OCI-LY7 (cell line): ENCODE data around the gene VPS13C. TPM values are rescaled to one million over a fixed set of nuclear protein-coding genes. Genes with fewer than 3 reads are reported as not detected.

Experiments
- BruUV-seq: library from RNA; stranded (reverse); fragments of 400-500 nt; replicated peaks from 2 replicates; lab custom pipeline; 2021; lab: Mats Ljungman, UMichigan
- CTCF ChIA-PET: fragments of 300-600 bp; sonication (Branson Sonifier 250); formaldehyde crosslinking; loops from one replicate; lab custom pipeline; 2022; ENCODE audit warnings: antibody characterized with exemption; ENCODE audit not compliant: unreplicated experiment; lab: Charles Lee
- POLR2A ChIA-PET: fragments of 300-600 bp; sonication (Branson Sonifier 250); formaldehyde crosslinking; loops from one replicate; lab custom pipeline; 2022; ENCODE audit warnings: antibody characterized with exemption; lab: Charles Lee
- DNase-seq: peaks from one replicate; pipeline ENCODE4 v3.0.0-alpha.2; 2015; ENCODE audit warnings: low spot score
- H2AFZ ChIP-seq: fragments of 200-600 bp; sonication (generic), shearing (Covaris generic); 2 replicates; pipeline ENCODE4 v1.6.1; 2014; ENCODE audit warnings: mild to moderate bottlenecking, antibody characterized with exemption, low read length, moderate library complexity
- H3K27ac ChIP-seq: fragments of 200-600 bp; sonication (generic); 2 replicates; pipeline ENCODE4 v1.5.1; 2014; ENCODE audit warnings: mixed run types, low read depth, mild to moderate bottlenecking, moderate library complexity, low read length, inconsistent platforms; ENCODE audit not compliant: poor library complexity, severe bottlenecking
- H3K36me3 ChIP-seq: fragments of 200-600 bp; sonication (generic); 2 replicates; pipeline ENCODE4 v1.6.1; 2014; ENCODE audit warnings: mild to moderate bottlenecking, antibody characterized with exemption, low read length, moderate library complexity, mixed read lengths; ENCODE audit not compliant: insufficient read depth
- H3K4me1 ChIP-seq: fragments of 200-600 bp; sonication (generic); 2 replicates; pipeline ENCODE4 v1.5.1; 2014; ENCODE audit warnings: mild to moderate bottlenecking, low read length; ENCODE audit not compliant: insufficient read depth, poor library complexity, severe bottlenecking
- H3K4me2 ChIP-seq: fragments of 200-600 bp; sonication (generic); 2 replicates; pipeline ENCODE4 v1.6.1; 2014; ENCODE audit warnings: mild to moderate bottlenecking, low read length
- H3K4me3 ChIP-seq: fragments of 200-600 bp; sonication (generic); 2 replicates; pipeline ENCODE4 v1.5.1; 2014; ENCODE audit warnings: mild to moderate bottlenecking, low read depth, low read length; ENCODE audit not compliant: poor library complexity, severe bottlenecking
- H3K79me2 ChIP-seq: fragments of 200-600 bp; sonication (generic); 2 replicates; pipeline ENCODE4 v1.6.1; 2016; ENCODE audit warnings: low read depth, mild to moderate bottlenecking, low read length, moderate library complexity, mixed read lengths; ENCODE audit not compliant: insufficient read depth
- H3K9me2 ChIP-seq: fragments of 200-600 bp; sonication (generic); 2 replicates; pipeline ENCODE4 v1.6.1; 2016; ENCODE audit warnings: mild to moderate bottlenecking, low read length, mixed read lengths; ENCODE audit not compliant: insufficient read depth
- H3K9me3 ChIP-seq: fragments of 200-600 bp; sonication (generic); 2 replicates; pipeline ENCODE4 v1.6.1; 2014; ENCODE audit warnings: mild to moderate bottlenecking, mixed run types, low read length, mixed read lengths
- H4K20me1 ChIP-seq: fragments of 200-600 bp; sonication (generic); 2 replicates; pipeline ENCODE4 v1.6.1; 2014; ENCODE audit warnings: mild to moderate bottlenecking, antibody characterized with exemption, low read length, moderate library complexity, mixed read lengths; ENCODE audit not compliant: insufficient read depth
- EZH2phosphoT487 ChIP-seq: fragments of 200-600 bp; sonication (generic); IDR thresholded peaks from 2 replicates; pipeline ENCODE4 v1.6.1; 2018; ENCODE audit warnings: low read depth, borderline replicate concordance, mild to moderate bottlenecking, mixed run types, antibody characterized with exemption, low read length, moderate library complexity, mixed read lengths
- intact Hi-C: fragments of 100-400 bp; cut with micrococcal nuclease; formaldehyde crosslinking; loops from one replicate; pipeline ENCODE4 v1.10.0; 2022; ENCODE audit not compliant: unreplicated experiment
- total RNA-seq, 2 experiments: library from RNA; depleted of rRNA in 1 of 2; stranded (reverse); fragments of >200 nt in 1 of 2; shearing (Covaris generic) in 1 of 2; gene quantifications; 2 replicates each; pipeline ENCODE4 v1.2.3, GENCODE V29; 2014 to 2022
- TF ChIP-seq, protein P1 (sequence below): fragments of 200-600 bp; sonication (generic); conservative IDR thresholded peaks from 2 replicates; pipeline ENCODE4 v1.5.1; 2014; ENCODE audit warnings: mild to moderate bottlenecking, antibody characterized with exemption, low read length, moderate library complexity, mixed read lengths

Gene VPS13C
- total RNA-seq, 2 experiments from 2014 or later = 44.4 to 60.6 TPM

DNA sequence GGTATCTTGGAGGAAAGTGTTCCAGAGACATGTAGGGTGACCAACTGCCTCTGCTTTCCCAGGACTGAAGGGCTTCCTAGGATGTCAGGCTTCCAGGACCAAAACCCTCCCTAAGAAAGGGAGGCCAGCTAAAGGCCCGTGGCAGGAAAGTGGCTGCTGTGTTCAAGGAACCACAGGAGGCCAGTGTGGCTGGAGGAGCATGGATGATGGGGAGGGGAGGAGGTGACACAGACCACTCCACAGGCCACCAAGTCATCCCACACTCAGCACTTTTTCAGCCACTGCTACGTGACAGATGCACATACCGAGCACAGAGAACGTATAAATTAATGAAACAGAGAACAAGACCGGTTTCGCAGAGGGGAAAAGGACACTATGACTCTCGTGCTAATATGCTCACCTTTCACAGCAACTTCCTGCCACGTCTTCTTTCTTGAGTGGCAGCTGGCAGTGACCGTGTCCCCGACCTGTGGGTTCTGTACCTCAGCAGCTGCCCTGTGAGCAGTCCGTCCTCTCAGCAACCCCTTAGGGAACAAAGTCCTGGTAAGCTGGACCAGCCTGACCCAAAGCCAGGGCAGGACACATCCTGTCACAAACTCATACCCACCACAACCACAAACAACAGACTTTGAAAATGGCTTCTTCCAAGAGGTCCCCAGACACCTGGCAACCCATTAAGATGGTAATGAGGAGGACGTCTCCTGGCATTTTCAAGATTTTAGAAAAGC is 244.7 kb downstream of the VPS13C start:
- Histone ChIP-seq H3K27ac (no peak overlapping the region), H3K36me3 (no peaks in the 10 kb centered on the region), H2AFZ (no peak overlapping the region), H3K9me3 (no peaks in the 10 kb centered on the region), H3K4me1 (no peaks in the 10 kb centered on the region), H3K4me3 (no peak overlapping the region), H3K9me2 (no peaks in the 10 kb centered on the region), H3K79me2 (no peaks in the 10 kb centered on the region), H3K4me2 (no peak overlapping the region), H4K20me1 (no peaks in the 10 kb centered on the region)
- CTCF ChIA-PET = no interaction called here
- POLR2A ChIA-PET = no interaction called here
- BruUV-seq = no TSS peak
- TF ChIP-seq, protein P1, sequence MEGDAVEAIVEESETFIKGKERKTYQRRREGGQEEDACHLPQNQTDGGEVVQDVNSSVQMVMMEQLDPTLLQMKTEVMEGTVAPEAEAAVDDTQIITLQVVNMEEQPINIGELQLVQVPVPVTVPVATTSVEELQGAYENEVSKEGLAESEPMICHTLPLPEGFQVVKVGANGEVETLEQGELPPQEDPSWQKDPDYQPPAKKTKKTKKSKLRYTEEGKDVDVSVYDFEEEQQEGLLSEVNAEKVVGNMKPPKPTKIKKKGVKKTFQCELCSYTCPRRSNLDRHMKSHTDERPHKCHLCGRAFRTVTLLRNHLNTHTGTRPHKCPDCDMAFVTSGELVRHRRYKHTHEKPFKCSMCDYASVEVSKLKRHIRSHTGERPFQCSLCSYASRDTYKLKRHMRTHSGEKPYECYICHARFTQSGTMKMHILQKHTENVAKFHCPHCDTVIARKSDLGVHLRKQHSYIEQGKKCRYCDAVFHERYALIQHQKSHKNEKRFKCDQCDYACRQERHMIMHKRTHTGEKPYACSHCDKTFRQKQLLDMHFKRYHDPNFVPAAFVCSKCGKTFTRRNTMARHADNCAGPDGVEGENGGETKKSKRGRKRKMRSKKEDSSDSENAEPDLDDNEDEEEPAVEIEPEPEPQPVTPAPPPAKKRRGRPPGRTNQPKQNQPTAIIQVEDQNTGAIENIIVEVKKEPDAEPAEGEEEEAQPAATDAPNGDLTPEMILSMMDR = no peak
- no peak for TF ChIP-seq EZH2phosphoT487
- intact Hi-C loops = no loop called here
- DNase-seq = no peak

DNA sequence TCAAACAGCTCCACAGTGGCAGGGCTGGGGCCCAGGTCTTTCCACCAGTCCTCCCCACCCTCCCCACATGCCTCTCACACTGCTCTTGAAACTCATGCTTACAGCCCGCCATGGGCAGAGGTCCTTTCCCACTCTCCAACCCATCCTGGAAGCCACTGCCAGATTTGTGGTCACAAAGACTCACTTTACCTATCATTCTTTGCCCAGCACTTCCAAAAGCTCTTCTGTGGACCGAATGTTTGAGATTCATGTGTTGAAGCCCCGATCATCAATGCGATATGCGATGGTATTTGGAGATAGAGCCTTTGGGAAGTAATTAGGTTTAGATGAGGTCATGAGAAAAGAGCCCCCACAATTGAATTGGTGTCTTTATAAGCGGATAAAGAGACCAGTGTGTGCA is 247.8 kb downstream of the VPS13C start:
- TF ChIP-seq, protein P1 = no peak
- TF ChIP-seq EZH2phosphoT487 = no peak
- Histone ChIP-seq H4K20me1 (no peaks in the 10 kb centered on the region), H3K9me2 (no peaks in the 10 kb centered on the region), H2AFZ (no peak overlapping the region), H3K36me3 (no peaks in the 10 kb centered on the region), H3K4me2 (no peak overlapping the region), H3K79me2 (no peaks in the 10 kb centered on the region), H3K4me1 (no peaks in the 10 kb centered on the region), H3K9me3 (no peaks in the 10 kb centered on the region), H3K4me3 (no peak overlapping the region), H3K27ac (no peak overlapping the region)
- no peak for DNase-seq
- intact Hi-C loops = no loop called here
- no TSS peak for BruUV-seq
- ChIA-PET CTCF (no interaction called here), POLR2A (no interaction called here)

DNA sequence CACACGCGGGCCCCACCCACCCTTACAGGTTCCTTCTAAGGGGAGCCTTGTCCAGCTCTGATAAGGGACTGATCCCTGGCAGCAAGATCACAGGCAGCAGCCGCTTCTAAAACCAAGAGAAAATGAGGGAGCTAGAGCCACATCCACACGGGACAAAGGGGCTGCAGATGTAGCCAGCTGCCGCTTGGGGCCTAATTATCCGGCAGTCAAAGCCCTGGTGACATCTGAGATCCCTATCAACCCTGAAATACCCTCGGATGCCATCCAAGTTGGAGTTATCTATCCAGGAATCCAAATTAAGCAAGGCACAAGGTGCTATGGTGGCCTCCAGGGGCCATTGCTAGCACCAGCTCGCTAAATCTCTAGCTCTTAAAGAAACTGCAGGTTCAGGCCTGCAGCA is 248.3 kb downstream of the VPS13C start:
- Histone ChIP-seq H3K4me1 (no peaks in the 10 kb centered on the region), H3K4me3 (no peak overlapping the region), H4K20me1 (no peaks in the 10 kb centered on the region), H3K36me3 (no peaks in the 10 kb centered on the region), H3K27ac (no peak overlapping the region), H3K9me3 (no peaks in the 10 kb centered on the region), H2AFZ (no peak overlapping the region), H3K9me2 (no peaks in the 10 kb centered on the region), H3K79me2 (no peaks in the 10 kb centered on the region), H3K4me2 (no peak overlapping the region)
- POLR2A ChIA-PET = no interaction called here
- no TSS peak for BruUV-seq
- intact Hi-C loops = no loop called here
- no peak for DNase-seq
- CTCF ChIA-PET = no interaction called here
- TF ChIP-seq, protein P1 = no peak
- TF ChIP-seq EZH2phosphoT487 = no peak
